Neural cell (in vitro differentiated cells): ENCODE measurements around the gene A2M.

Experiments used
- EP300 ChIP-seq: fragments of 450-650 bp; conservative IDR thresholded peaks from 2 replicates; pipeline ENCODE4 v1.6.1; 2014; ENCODE audit warnings: antibody characterized with exemption, mild to moderate bottlenecking, moderate library complexity; ENCODE audit not compliant: poor library complexity, severe bottlenecking
- EZH2 ChIP-seq: fragments of 200-600, 300-800 bp; shearing (Covaris generic), sonication (generic); IDR thresholded peaks from 2 replicates; pipeline ENCODE4 v1.6.1; 2014; ENCODE audit warnings: antibody characterized with exemption, low read length, borderline replicate concordance, mild to moderate bottlenecking; ENCODE audit not compliant: insufficient read depth, poor library complexity, severe bottlenecking
- MXI1 ChIP-seq: fragments of 450-650 bp; conservative IDR thresholded peaks from 2 replicates; pipeline ENCODE4 v1.6.1; 2014; ENCODE audit warnings: antibody characterized with exemption, mild to moderate bottlenecking; ENCODE audit not compliant: poor library complexity, severe bottlenecking
- TAF1 ChIP-seq: IDR thresholded peaks from 2 replicates; pipeline ENCODE4 v1.6.1; 2012; ENCODE audit warnings: low read depth
- TF ChIP-seq, protein P1 (sequence below): fragments of 450-650 bp; IDR thresholded peaks from 2 replicates; pipeline ENCODE4 v1.5.1; 2014; ENCODE audit warnings: antibody characterized with exemption, mild to moderate bottlenecking, moderate library complexity; ENCODE audit not compliant: poor library complexity, severe bottlenecking
- TF ChIP-seq, protein P2 (sequence below): IDR thresholded peaks from 2 replicates; pipeline ENCODE4 v1.6.1; 2012; ENCODE audit warnings: borderline replicate concordance

DNA sequence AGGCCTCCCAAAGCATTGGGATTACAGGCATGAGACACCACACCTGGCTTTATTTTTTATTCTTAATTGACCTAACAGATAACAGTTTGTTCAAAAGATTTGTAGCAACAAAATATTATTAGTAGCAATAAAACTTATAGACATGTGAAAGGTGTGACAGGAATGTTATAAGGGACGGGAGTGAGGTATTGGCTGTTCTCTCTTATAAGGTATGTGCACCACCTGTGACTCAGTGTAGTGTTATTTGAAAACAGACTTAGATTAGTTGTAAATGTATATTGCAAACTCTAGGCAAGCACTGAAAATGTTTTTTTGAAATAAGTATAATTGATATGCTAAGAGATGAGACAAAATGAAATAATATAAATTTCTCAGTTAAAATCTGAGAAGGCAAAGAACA, 68.6 kb downstream of the A2M start:
- TF ChIP-seq EZH2 = no peak
- TF ChIP-seq EP300 = no peak
- TF ChIP-seq, protein P1, sequence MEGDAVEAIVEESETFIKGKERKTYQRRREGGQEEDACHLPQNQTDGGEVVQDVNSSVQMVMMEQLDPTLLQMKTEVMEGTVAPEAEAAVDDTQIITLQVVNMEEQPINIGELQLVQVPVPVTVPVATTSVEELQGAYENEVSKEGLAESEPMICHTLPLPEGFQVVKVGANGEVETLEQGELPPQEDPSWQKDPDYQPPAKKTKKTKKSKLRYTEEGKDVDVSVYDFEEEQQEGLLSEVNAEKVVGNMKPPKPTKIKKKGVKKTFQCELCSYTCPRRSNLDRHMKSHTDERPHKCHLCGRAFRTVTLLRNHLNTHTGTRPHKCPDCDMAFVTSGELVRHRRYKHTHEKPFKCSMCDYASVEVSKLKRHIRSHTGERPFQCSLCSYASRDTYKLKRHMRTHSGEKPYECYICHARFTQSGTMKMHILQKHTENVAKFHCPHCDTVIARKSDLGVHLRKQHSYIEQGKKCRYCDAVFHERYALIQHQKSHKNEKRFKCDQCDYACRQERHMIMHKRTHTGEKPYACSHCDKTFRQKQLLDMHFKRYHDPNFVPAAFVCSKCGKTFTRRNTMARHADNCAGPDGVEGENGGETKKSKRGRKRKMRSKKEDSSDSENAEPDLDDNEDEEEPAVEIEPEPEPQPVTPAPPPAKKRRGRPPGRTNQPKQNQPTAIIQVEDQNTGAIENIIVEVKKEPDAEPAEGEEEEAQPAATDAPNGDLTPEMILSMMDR = no peak
- TF ChIP-seq TAF1 = no peak
- TF ChIP-seq, protein P2, sequence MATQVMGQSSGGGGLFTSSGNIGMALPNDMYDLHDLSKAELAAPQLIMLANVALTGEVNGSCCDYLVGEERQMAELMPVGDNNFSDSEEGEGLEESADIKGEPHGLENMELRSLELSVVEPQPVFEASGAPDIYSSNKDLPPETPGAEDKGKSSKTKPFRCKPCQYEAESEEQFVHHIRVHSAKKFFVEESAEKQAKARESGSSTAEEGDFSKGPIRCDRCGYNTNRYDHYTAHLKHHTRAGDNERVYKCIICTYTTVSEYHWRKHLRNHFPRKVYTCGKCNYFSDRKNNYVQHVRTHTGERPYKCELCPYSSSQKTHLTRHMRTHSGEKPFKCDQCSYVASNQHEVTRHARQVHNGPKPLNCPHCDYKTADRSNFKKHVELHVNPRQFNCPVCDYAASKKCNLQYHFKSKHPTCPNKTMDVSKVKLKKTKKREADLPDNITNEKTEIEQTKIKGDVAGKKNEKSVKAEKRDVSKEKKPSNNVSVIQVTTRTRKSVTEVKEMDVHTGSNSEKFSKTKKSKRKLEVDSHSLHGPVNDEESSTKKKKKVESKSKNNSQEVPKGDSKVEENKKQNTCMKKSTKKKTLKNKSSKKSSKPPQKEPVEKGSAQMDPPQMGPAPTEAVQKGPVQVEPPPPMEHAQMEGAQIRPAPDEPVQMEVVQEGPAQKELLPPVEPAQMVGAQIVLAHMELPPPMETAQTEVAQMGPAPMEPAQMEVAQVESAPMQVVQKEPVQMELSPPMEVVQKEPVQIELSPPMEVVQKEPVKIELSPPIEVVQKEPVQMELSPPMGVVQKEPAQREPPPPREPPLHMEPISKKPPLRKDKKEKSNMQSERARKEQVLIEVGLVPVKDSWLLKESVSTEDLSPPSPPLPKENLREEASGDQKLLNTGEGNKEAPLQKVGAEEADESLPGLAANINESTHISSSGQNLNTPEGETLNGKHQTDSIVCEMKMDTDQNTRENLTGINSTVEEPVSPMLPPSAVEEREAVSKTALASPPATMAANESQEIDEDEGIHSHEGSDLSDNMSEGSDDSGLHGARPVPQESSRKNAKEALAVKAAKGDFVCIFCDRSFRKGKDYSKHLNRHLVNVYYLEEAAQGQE = no peak
- TF ChIP-seq MXI1 = no peak
